Liver (tissue), 9 donors: ENCODE data around the gene MOGAT2. TPM values are rescaled to one million over a fixed set of nuclear protein-coding genes. Genes with fewer than 3 reads are reported as not detected.

Experiments used
- DNase-seq: peaks from one replicate; pipeline ENCODE4 v3.0.0-alpha.2; 2017; ENCODE audit warnings: low spot score
- H3K27ac ChIP-seq, 2 donors: one replicate each; pipeline ENCODE4 v1.7.0; 2013; ENCODE audit warnings: inconsistent platforms in 2 of 2, low read length in 2 of 2, control low read depth in 1 of 2, low read depth in 1 of 2, mild to moderate bottlenecking in 1 of 2
- H3K27me3 ChIP-seq, 4 donors: one replicate each; pipeline versions ENCODE4 v1.6.1 to v1.7.0; 2013; ENCODE audit warnings: low read length in 3 of 4, inconsistent platforms in 1 of 4, mild to moderate bottlenecking in 1 of 4, moderate library complexity in 1 of 4; ENCODE audit not compliant: control insufficient read depth in 4 of 4, insufficient read depth in 4 of 4
- H3K36me3 ChIP-seq, 4 donors: one replicate each; pipeline versions ENCODE4 v1.6.1 to v1.7.0; 2013; ENCODE audit warnings: low read length in 3 of 4, mild to moderate bottlenecking in 3 of 4, low read depth in 1 of 4, moderate library complexity in 1 of 4; ENCODE audit not compliant: control insufficient read depth in 4 of 4, insufficient read depth in 3 of 4
- H3K4me1 ChIP-seq, 4 donors: one replicate each; pipeline versions ENCODE4 v1.6.1 to v1.7.0; 2013; ENCODE audit warnings: low read length in 3 of 4, mild to moderate bottlenecking in 3 of 4, moderate library complexity in 1 of 4; ENCODE audit not compliant: control insufficient read depth in 4 of 4, insufficient read depth in 4 of 4
- H3K4me3 ChIP-seq, 3 donors: one replicate each; pipeline versions ENCODE4 v1.6.1 to v1.7.0; 2013; ENCODE audit warnings: low read length in 3 of 3, control low read depth in 1 of 3, low read depth in 1 of 3, mild to moderate bottlenecking in 1 of 3
- H3K9ac ChIP-seq, 2 donors: one replicate each; pipeline ENCODE4 v1.7.0; 2013; ENCODE audit warnings: low read length in 2 of 2, mild to moderate bottlenecking in 2 of 2, moderate library complexity in 2 of 2, control low read depth in 1 of 2, low read depth in 1 of 2
- H3K9me3 ChIP-seq, 4 donors: one replicate each; pipeline versions ENCODE4 v1.6.1 to v1.7.0; 2013; ENCODE audit warnings: low read length in 3 of 4; ENCODE audit not compliant: control insufficient read depth in 4 of 4
- ATF3 ChIP-seq: IDR thresholded peaks from 2 replicates; pipeline ENCODE4 v1.6.1; 2016; ENCODE audit warnings: antibody characterized with exemption
- CTCF ChIP-seq: fragments of 150-350 bp; IDR thresholded peaks from 2 replicates; pipeline ENCODE4 v1.5.1; 2017; ENCODE audit warnings: improper control_type of control experiment, low read depth, low read length; ENCODE audit not compliant: missing input control
- FOXA2 ChIP-seq: IDR thresholded peaks from 2 replicates; pipeline ENCODE4 v1.6.1; 2016; ENCODE audit warnings: antibody characterized with exemption
- GABPA ChIP-seq, 2 donors: IDR thresholded peaks in 1 of 2; conservative IDR thresholded peaks in 1 of 2; 2 replicates each; pipeline ENCODE4 v1.6.1; 2016; ENCODE audit warnings: antibody characterized with exemption in 2 of 2, mild to moderate bottlenecking in 1 of 2, moderate library complexity in 1 of 2
- HNF4G ChIP-seq: IDR thresholded peaks from 2 replicates; pipeline ENCODE4 v1.6.1; 2016; ENCODE audit warnings: antibody characterized with exemption
- JUND ChIP-seq, 2 donors: IDR thresholded peaks; 2 replicates each; pipeline ENCODE4 v1.6.1; 2016; ENCODE audit warnings: antibody characterized with exemption in 2 of 2
- MAX ChIP-seq: IDR thresholded peaks from 2 replicates; pipeline ENCODE4 v1.6.1; 2016; ENCODE audit warnings: antibody characterized with exemption
- RAD21 ChIP-seq, 2 donors: IDR thresholded peaks; 2 replicates each; pipeline ENCODE4 v1.6.1; 2016; ENCODE audit warnings: antibody characterized with exemption in 2 of 2, mild to moderate bottlenecking in 2 of 2
- RXRA ChIP-seq, 2 donors: IDR thresholded peaks; 2 replicates each; pipeline ENCODE4 v1.6.1; 2017 to 2018; ENCODE audit warnings: antibody characterized with exemption in 2 of 2, mild to moderate bottlenecking in 1 of 2
- SP1 ChIP-seq: IDR thresholded peaks from 2 replicates; pipeline ENCODE4 v1.6.1; 2018; ENCODE audit warnings: antibody characterized with exemption, mild to moderate bottlenecking
- YY1 ChIP-seq: IDR thresholded peaks from 2 replicates; pipeline ENCODE4 v1.6.1; 2016; ENCODE audit warnings: antibody characterized with exemption, mild to moderate bottlenecking
- ZBTB33 ChIP-seq: IDR thresholded peaks from 2 replicates; pipeline ENCODE4 v1.6.1; 2016; ENCODE audit warnings: antibody characterized with exemption
- WGBS: extraction: QIAGEN DNeasy Blood & Tissue Kit; methylation state at CpG from one replicate; pipeline ENCODE4 v1.1.7; 2013; 5-methylcytosine and 5-hydroxymethylcytosine counted together
- polyA plus RNA-seq, 2 donors: library from polyadenylated mRNA; stranded (reverse) in 1 of 2; unstranded in 1 of 2; fragments of 200-250 nt in 1 of 2; fragments of >200 nt in 1 of 2; fragmentation: Nextera tagmentation in 1 of 2; extraction: Ambion mirVana in 1 of 2; gene quantifications; one replicate each; pipeline versions ENCODE4 v1.2.1 to v1.2.3, GENCODE V29; 2013 to 2015
- total RNA-seq, 2 donors: library from RNA; depleted of rRNA; stranded (reverse); fragments of >200 nt; gene quantifications; one replicate each; pipeline ENCODE4 v1.2.3, GENCODE V29; 2014
- donor health status: healthy.
- donor health status: healthy.
- donor health status: healthy.
- donor health status: healthy.
- donor health status: healthy.

The MOGAT2 gene
- total and polyA plus RNA-seq, 4 donors: 1.0 to 92.4 (median 37.6) TPM

- TF ChIP-seq RAD21 (IDR thresholded peaks at IDR 0.05): no peak
Measured at GRCh38 chr11:75759832-75760231, 42.2 kb downstream of the MOGAT2 start (continued).

- TF ChIP-seq MAX: no peak
- no peak for TF ChIP-seq JUND (IDR thresholded peaks at IDR 0.05)
- no peak for TF ChIP-seq CTCF
- Histone ChIP-seq H3K9ac (no peak overlapping the region), H3K4me3 (no peak overlapping the region), H3K27ac (no peak overlapping the region), H3K36me3 (no peaks in the 10 kb centered on the region), H3K27me3 (no peaks in the 10 kb centered on the region), H3K9me3 (no peaks in the 10 kb centered on the region), H3K4me1 (peaks cover 16 to 58% (median 46%) of the 10 kb centered on the region in 4 donors)
- no peak for DNase-seq
Measured at GRCh38 chr11:75760243-75760642, 42.6 kb downstream of the MOGAT2 start.

GRCh38 chr11:75760710-75761493, 43.3 kb downstream of the MOGAT2 start:
- no peak overlapping the region for H3K9ac ChIP-seq
- H3K27me3 ChIP-seq: no peaks in the 10 kb centered on the region
- no peaks in the 10 kb centered on the region for H3K36me3 ChIP-seq
- H3K4me3 ChIP-seq: no peak overlapping the region
- TF ChIP-seq MAX (no peak), HNF4G (no peak), SP1 (no peak), GABPA (IDR thresholded peaks at IDR 0.05 in 1 of 2, conservative IDR thresholded peaks at IDR 0.05 in 1 of 2) (no peak)
- peak overlapping the region in 1 of 2 donors; percentile 13 for H3K27ac ChIP-seq
- H3K4me1 ChIP-seq: peaks cover 16 to 57% (median 41%) of the 10 kb centered on the region in 4 donors
- no peak for DNase-seq
- no peaks in the 10 kb centered on the region for H3K9me3 ChIP-seq
- WGBS: 85% methylated on average over 3 of the region's 3 CpGs

GRCh38 chr11:75762158-75762557, 44.5 kb downstream of the MOGAT2 start:
- Histone ChIP-seq H3K4me3 (no peak overlapping the region), H3K27me3 (no peaks in the 10 kb centered on the region), H3K9ac (no peak overlapping the region), H3K36me3 (no peaks in the 10 kb centered on the region), H3K27ac (no peak overlapping the region), H3K9me3 (no peaks in the 10 kb centered on the region), H3K4me1 (peaks cover 16 to 57% (median 41%) of the 10 kb centered on the region in 4 donors)
- no peak for DNase-seq
- 91% methylated on average over 8 of the region's 8 CpGs for WGBS
- TF ChIP-seq YY1 (no peak), SP1 (no peak), JUND (IDR thresholded peaks at IDR 0.05) (no peak), RAD21 (IDR thresholded peaks at IDR 0.05) (no peak), FOXA2 (no peak), GABPA (IDR thresholded peaks at IDR 0.05 in 1 of 2, conservative IDR thresholded peaks at IDR 0.05 in 1 of 2) (no peak), RXRA (IDR thresholded peaks at IDR 0.05) (no peak), MAX (no peak), ATF3 (no peak), ZBTB33 (no peak), CTCF (no peak)
